Rectal smooth muscle tissue (tissue), 1 donor: ENCODE measurements around the gene RAP2B.

Experiments used
- H3K27ac ChIP-seq: one replicate; pipeline ENCODE4 v1.7.0; 2013; ENCODE audit warnings: low read depth, low read length, inconsistent platforms
- H3K27me3 ChIP-seq: one replicate; pipeline ENCODE4 v1.7.0; 2013; ENCODE audit warnings: low read length; ENCODE audit not compliant: control insufficient read depth, insufficient read depth
- H3K36me3 ChIP-seq: one replicate; pipeline ENCODE4 v1.7.0; 2013; ENCODE audit warnings: low read length; ENCODE audit not compliant: control insufficient read depth, insufficient read depth
- H3K4me1 ChIP-seq: one replicate; pipeline ENCODE4 v1.7.0; 2013; ENCODE audit warnings: low read length; ENCODE audit not compliant: control insufficient read depth, insufficient read depth
- H3K4me3 ChIP-seq: one replicate; pipeline ENCODE4 v1.7.0; 2013; ENCODE audit warnings: low read length
- H3K9ac ChIP-seq: one replicate; pipeline ENCODE4 v1.7.0; 2013; ENCODE audit warnings: low read length

RAP2B gene

GRCh38 chr3:153219146-153219545 lies 57.1 kb downstream of the RAP2B start:
- no peaks in the 10 kb centered on the region for H3K27me3 ChIP-seq
- no peaks in the 10 kb centered on the region for H3K4me1 ChIP-seq
- no peak overlapping the region for H3K4me3 ChIP-seq
- no peaks in the 10 kb centered on the region for H3K36me3 ChIP-seq
- H3K27ac ChIP-seq = no peak overlapping the region
- no peak overlapping the region for H3K9ac ChIP-seq
